Measurements from ENCODE around the gene MGAT3.

DNA sequence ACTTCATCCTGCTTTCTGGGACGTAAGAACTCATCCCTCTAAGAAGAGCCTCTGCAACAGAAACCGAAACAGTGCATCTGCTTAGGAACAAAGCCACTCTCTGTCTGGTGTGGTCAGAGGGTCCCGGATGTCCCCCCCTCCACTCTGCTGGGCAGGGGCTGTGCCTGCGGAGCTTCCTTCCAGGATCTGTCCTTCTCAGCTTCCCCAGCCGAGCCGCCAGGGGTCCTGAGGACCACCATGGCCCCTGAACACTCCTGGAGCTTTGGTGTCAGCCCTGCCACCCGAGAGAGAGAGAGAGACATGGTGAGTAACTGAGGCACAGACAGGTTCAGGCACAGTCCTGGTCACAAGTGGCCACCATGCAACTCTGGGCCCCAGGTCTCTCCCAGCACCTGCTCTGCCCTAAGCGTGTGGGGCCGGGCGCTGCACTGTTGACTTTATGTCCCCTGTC is 24.4 kb upstream of the MGAT3 start:
- TF ChIP-seq POLR2AphosphoS5 (IDR thresholded peaks at IDR 0.05; ENCODE audit: control insufficient read depth, insufficient read depth, low read depth, low read length) (no peak), ZBTB7A (IDR thresholded peaks at IDR 0.05; ENCODE audit: borderline replicate concordance, control insufficient read depth, low read depth, low read length) (no peak), EP300 (IDR thresholded peaks at IDR 0.05; ENCODE audit: low read length) (no peak), ATF4 (CRISPR knock-in tag; IDR thresholded peaks at IDR 0.05) (no peak), MCM3 (IDR thresholded peaks at IDR 0.05) (no peak), CAMTA2 (CRISPR knock-in tag; conservative IDR thresholded peaks at IDR 0.05) (no peak), HMG20A (CRISPR knock-in tag; conservative IDR thresholded peaks at IDR 0.05) (no peak), MED1 (CRISPR knock-in tag; IDR thresholded peaks at IDR 0.05; ENCODE audit: borderline replicate concordance) (no peak), MTA1 (IDR thresholded peaks at IDR 0.05; ENCODE audit: borderline replicate concordance) (no peak), ARID3A (IDR thresholded peaks at IDR 0.05; ENCODE audit: borderline replicate concordance, low read depth, low read length) (no peak)
- TF ChIP-seq, protein P1, sequence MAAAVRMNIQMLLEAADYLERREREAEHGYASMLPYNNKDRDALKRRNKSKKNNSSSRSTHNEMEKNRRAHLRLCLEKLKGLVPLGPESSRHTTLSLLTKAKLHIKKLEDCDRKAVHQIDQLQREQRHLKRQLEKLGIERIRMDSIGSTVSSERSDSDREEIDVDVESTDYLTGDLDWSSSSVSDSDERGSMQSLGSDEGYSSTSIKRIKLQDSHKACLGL (CRISPR knock-in tag; IDR thresholded peaks at IDR 0.05; ENCODE audit: borderline replicate concordance, poor library complexity, severe bottlenecking) = no peak
- TF ChIP-seq, protein P2, sequence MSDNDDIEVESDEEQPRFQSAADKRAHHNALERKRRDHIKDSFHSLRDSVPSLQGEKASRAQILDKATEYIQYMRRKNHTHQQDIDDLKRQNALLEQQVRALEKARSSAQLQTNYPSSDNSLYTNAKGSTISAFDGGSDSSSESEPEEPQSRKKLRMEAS (CRISPR knock-in tag; IDR thresholded peaks at IDR 0.05) = no peak
- TF ChIP-seq, protein P3, sequence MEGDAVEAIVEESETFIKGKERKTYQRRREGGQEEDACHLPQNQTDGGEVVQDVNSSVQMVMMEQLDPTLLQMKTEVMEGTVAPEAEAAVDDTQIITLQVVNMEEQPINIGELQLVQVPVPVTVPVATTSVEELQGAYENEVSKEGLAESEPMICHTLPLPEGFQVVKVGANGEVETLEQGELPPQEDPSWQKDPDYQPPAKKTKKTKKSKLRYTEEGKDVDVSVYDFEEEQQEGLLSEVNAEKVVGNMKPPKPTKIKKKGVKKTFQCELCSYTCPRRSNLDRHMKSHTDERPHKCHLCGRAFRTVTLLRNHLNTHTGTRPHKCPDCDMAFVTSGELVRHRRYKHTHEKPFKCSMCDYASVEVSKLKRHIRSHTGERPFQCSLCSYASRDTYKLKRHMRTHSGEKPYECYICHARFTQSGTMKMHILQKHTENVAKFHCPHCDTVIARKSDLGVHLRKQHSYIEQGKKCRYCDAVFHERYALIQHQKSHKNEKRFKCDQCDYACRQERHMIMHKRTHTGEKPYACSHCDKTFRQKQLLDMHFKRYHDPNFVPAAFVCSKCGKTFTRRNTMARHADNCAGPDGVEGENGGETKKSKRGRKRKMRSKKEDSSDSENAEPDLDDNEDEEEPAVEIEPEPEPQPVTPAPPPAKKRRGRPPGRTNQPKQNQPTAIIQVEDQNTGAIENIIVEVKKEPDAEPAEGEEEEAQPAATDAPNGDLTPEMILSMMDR (IDR thresholded peaks at IDR 0.05 in 2 of 3, conservative IDR thresholded peaks at IDR 0.05 in 1 of 3; ENCODE audit: insufficient read depth in 2 of 3, low read depth in 1 of 3, low read length in 3 of 3) = no peak
